Measurements from ENCODE around the gene SRCIN1.

SRCIN1 gene

GRCh38 chr17:38603786-38604478 lies 1.8 kb downstream of the SRCIN1 start:
- Histone ChIP-seq H3K36me3 (ENCODE audit: control insufficient read depth, insufficient read depth, low read length) (no peaks in the 10 kb centered on the region), H3K27me3 (ENCODE audit: control insufficient read depth, insufficient read depth, low read length) (peaks cover 49% of the 10 kb centered on the region), H3K4me3 (ENCODE audit: low read depth, low read length) (peak overlapping the region; percentile 71), H3K9me3 (ENCODE audit: control insufficient read depth, insufficient read depth, low read depth, low read length) (no peaks in the 10 kb centered on the region), H3K4me1 (ENCODE audit: control insufficient read depth, insufficient read depth, low read length) (peaks cover 72% of the 10 kb centered on the region), H3K9ac (ENCODE audit: low read length) (no peak overlapping the region), H3K27ac (ENCODE audit: low read depth, low read length) (no peak overlapping the region)

- H3K9ac ChIP-seq (ENCODE audit: low read length), result no peak overlapping the region
- no peaks in the 10 kb centered on the region for H3K9me3 ChIP-seq (ENCODE audit: control insufficient read depth, insufficient read depth, low read depth, low read length)
- H3K4me1 ChIP-seq (ENCODE audit: control insufficient read depth, insufficient read depth, low read length), result peaks cover 69% of the 10 kb centered on the region
- H3K4me3 ChIP-seq (ENCODE audit: low read depth, low read length), result peak overlapping the region; percentile 50; the same call in 1 of the 2 replicates
- H3K27me3 ChIP-seq (ENCODE audit: control insufficient read depth, insufficient read depth, low read length), result peaks cover 46% of the 10 kb centered on the region
- no peaks in the 10 kb centered on the region for H3K36me3 ChIP-seq (ENCODE audit: control insufficient read depth, insufficient read depth, low read length)
- no peak overlapping the region for H3K27ac ChIP-seq (ENCODE audit: low read depth, low read length)
Observed at GRCh38 chr17:38602956-38603785, 2.6 kb downstream of the SRCIN1 start.

GRCh38 chr17:38602453-38602852 lies 3.3 kb downstream of the SRCIN1 start:
- Histone ChIP-seq H3K4me1 (ENCODE audit: control insufficient read depth, insufficient read depth, low read length) (peaks cover 69% of the 10 kb centered on the region), H3K4me3 (ENCODE audit: low read depth, low read length) (peak overlapping the region; percentile 50), H3K27me3 (ENCODE audit: control insufficient read depth, insufficient read depth, low read length) (peaks cover 39% of the 10 kb centered on the region), H3K27ac (ENCODE audit: low read depth, low read length) (no peak overlapping the region), H3K9ac (ENCODE audit: low read length) (no peak overlapping the region), H3K9me3 (ENCODE audit: control insufficient read depth, insufficient read depth, low read depth, low read length) (no peaks in the 10 kb centered on the region), H3K36me3 (ENCODE audit: control insufficient read depth, insufficient read depth, low read length) (no peaks in the 10 kb centered on the region)

- no peaks in the 10 kb centered on the region for H3K36me3 ChIP-seq (ENCODE audit: control insufficient read depth, insufficient read depth, low read length)
- H3K27me3 ChIP-seq (ENCODE audit: control insufficient read depth, insufficient read depth, low read length), result peaks cover 34% of the 10 kb centered on the region
Observed at GRCh38 chr17:38601539-38602351, 4.0 kb downstream of the SRCIN1 start.

GRCh38 chr17:38600906-38601305 lies 4.8 kb downstream of the SRCIN1 start:
- H3K4me1 ChIP-seq (ENCODE audit: control insufficient read depth, insufficient read depth, low read length), result peaks cover 72% of the 10 kb centered on the region
- H3K27ac ChIP-seq (ENCODE audit: low read depth, low read length), result no peak overlapping the region
- H3K4me3 ChIP-seq (ENCODE audit: low read depth, low read length), result peak overlapping the region; percentile 50; the same call in 1 of the 2 replicates
- peaks cover 35% of the 10 kb centered on the region for H3K27me3 ChIP-seq (ENCODE audit: control insufficient read depth, insufficient read depth, low read length)
- H3K36me3 ChIP-seq (ENCODE audit: control insufficient read depth, insufficient read depth, low read length), result no peaks in the 10 kb centered on the region
- no peak overlapping the region for H3K9ac ChIP-seq (ENCODE audit: low read length)
- H3K9me3 ChIP-seq (ENCODE audit: control insufficient read depth, insufficient read depth, low read depth, low read length), result no peaks in the 10 kb centered on the region

More at GRCh38 chr17:38601539-38602351, 4.0 kb downstream of the SRCIN1 start:
- peaks cover 67% of the 10 kb centered on the region for H3K4me1 ChIP-seq (ENCODE audit: control insufficient read depth, insufficient read depth, low read length)
- no peaks in the 10 kb centered on the region for H3K9me3 ChIP-seq (ENCODE audit: control insufficient read depth, insufficient read depth, low read depth, low read length)
- H3K9ac ChIP-seq (ENCODE audit: low read length), result peak overlapping the region; percentile 18
- H3K27ac ChIP-seq (ENCODE audit: low read depth, low read length), result no peak overlapping the region
- peak overlapping the region; percentile 50 for H3K4me3 ChIP-seq (ENCODE audit: low read depth, low read length)

GRCh38 chr17:38600416-38600815 lies 5.3 kb downstream of the SRCIN1 start:
- H3K4me3 ChIP-seq (ENCODE audit: low read depth, low read length), result no peak overlapping the region
- H3K27ac ChIP-seq (ENCODE audit: low read depth, low read length), result no peak overlapping the region

GRCh38 chr17:38599398-38599856 lies 6.3 kb downstream of the SRCIN1 start:
- H3K36me3 ChIP-seq (ENCODE audit: control insufficient read depth, insufficient read depth, low read length), result no peaks in the 10 kb centered on the region
- H3K4me3 ChIP-seq (ENCODE audit: low read depth, low read length), result no peak overlapping the region
- H3K4me1 ChIP-seq (ENCODE audit: control insufficient read depth, insufficient read depth, low read length), result peaks cover 76% of the 10 kb centered on the region
- H3K27me3 ChIP-seq (ENCODE audit: control insufficient read depth, insufficient read depth, low read length), result peaks cover 29% of the 10 kb centered on the region
- H3K9ac ChIP-seq (ENCODE audit: low read length), result no peak overlapping the region
- no peak overlapping the region for H3K27ac ChIP-seq (ENCODE audit: low read depth, low read length)
- H3K9me3 ChIP-seq (ENCODE audit: control insufficient read depth, insufficient read depth, low read depth, low read length), result no peaks in the 10 kb centered on the region

More at GRCh38 chr17:38600416-38600815, 5.3 kb downstream of the SRCIN1 start:
- H3K9ac ChIP-seq (ENCODE audit: low read length), result no peak overlapping the region
- H3K9me3 ChIP-seq (ENCODE audit: control insufficient read depth, insufficient read depth, low read depth, low read length), result no peaks in the 10 kb centered on the region
- H3K36me3 ChIP-seq (ENCODE audit: control insufficient read depth, insufficient read depth, low read length), result no peaks in the 10 kb centered on the region
- H3K27me3 ChIP-seq (ENCODE audit: control insufficient read depth, insufficient read depth, low read length), result peaks cover 35% of the 10 kb centered on the region
- H3K4me1 ChIP-seq (ENCODE audit: control insufficient read depth, insufficient read depth, low read length), result peaks cover 76% of the 10 kb centered on the region

GRCh38 chr17:38598995-38599394 lies 6.8 kb downstream of the SRCIN1 start:
- no peaks in the 10 kb centered on the region for H3K36me3 ChIP-seq (ENCODE audit: control insufficient read depth, insufficient read depth, low read length)
- H3K27me3 ChIP-seq (ENCODE audit: control insufficient read depth, insufficient read depth, low read length), result peaks cover 25% of the 10 kb centered on the region
- peaks cover 76% of the 10 kb centered on the region for H3K4me1 ChIP-seq (ENCODE audit: control insufficient read depth, insufficient read depth, low read length)
- H3K9me3 ChIP-seq (ENCODE audit: control insufficient read depth, insufficient read depth, low read depth, low read length), result no peaks in the 10 kb centered on the region
- H3K4me3 ChIP-seq (ENCODE audit: low read depth, low read length), result no peak overlapping the region
- H3K27ac ChIP-seq (ENCODE audit: low read depth, low read length), result no peak overlapping the region
- no peak overlapping the region for H3K9ac ChIP-seq (ENCODE audit: low read length)

- H3K27ac ChIP-seq (ENCODE audit: low read depth, low read length), result no peak overlapping the region
- no peaks in the 10 kb centered on the region for H3K9me3 ChIP-seq (ENCODE audit: control insufficient read depth, insufficient read depth, low read depth, low read length)
- H3K4me3 ChIP-seq (ENCODE audit: low read depth, low read length), result no peak overlapping the region
- H3K27me3 ChIP-seq (ENCODE audit: control insufficient read depth, insufficient read depth, low read length), result peaks cover 20% of the 10 kb centered on the region
- H3K36me3 ChIP-seq (ENCODE audit: control insufficient read depth, insufficient read depth, low read length), result no peaks in the 10 kb centered on the region
- H3K4me1 ChIP-seq (ENCODE audit: control insufficient read depth, insufficient read depth, low read length), result peaks cover 72% of the 10 kb centered on the region
- no peak overlapping the region for H3K9ac ChIP-seq (ENCODE audit: low read length)
Observed at GRCh38 chr17:38598536-38598935, 7.2 kb downstream of the SRCIN1 start.

- Histone ChIP-seq H3K4me1 (ENCODE audit: control insufficient read depth, insufficient read depth, low read length) (peaks cover 68% of the 10 kb centered on the region), H3K27me3 (ENCODE audit: control insufficient read depth, insufficient read depth, low read length) (peaks cover 9% of the 10 kb centered on the region; the same call in 1 of the 2 replicates), H3K9me3 (ENCODE audit: control insufficient read depth, insufficient read depth, low read depth, low read length) (no peaks in the 10 kb centered on the region), H3K27ac (ENCODE audit: low read depth, low read length) (no peak overlapping the region), H3K4me3 (ENCODE audit: low read depth, low read length) (no peak overlapping the region), H3K9ac (ENCODE audit: low read length) (no peak overlapping the region), H3K36me3 (ENCODE audit: control insufficient read depth, insufficient read depth, low read length) (no peaks in the 10 kb centered on the region)
Observed at GRCh38 chr17:38597375-38597774, 8.4 kb downstream of the SRCIN1 start.
